ENCODE results near the gene NDUFB11.

NDUFB11 gene

GRCh38 chrX:47144626-47145394, at the start of gene NDUFB11, which contains the start of gene RBM10:
NDUFB11 (minus strand) TSS chrX:47144702; CDS start chrX:47144679, 23 bp downstream.
RBM10 (plus strand) TSS chrX:47145221; CDS start chrX:47147482, 2,261 bp downstream.
- Histone ChIP-seq H3K9ac (ENCODE audit: low read length) (peak within 1 kb of the TSS; percentile 100), H3K4me3 (ENCODE audit: low read length) (peak within 1 kb of the TSS; percentile 98), H3K79me2 (ENCODE audit: low read length) (peaks cover 65% of the 10 kb centered on the region), H3K4me1 (ENCODE audit: low read length) (peaks cover 19% of the 10 kb centered on the region), H3K27me3 (ENCODE audit: low read depth, low read length) (no peaks in the 10 kb centered on the region), H4K20me1 (ENCODE audit: insufficient read depth, low read length) (peaks cover 34% of the 10 kb centered on the region), H3K4me2 (ENCODE audit: low read length) (peak within 1 kb of the TSS; percentile 89), H3K36me3 (replicated peaks; ENCODE audit: low read depth, low read length) (peaks cover 26% of the 10 kb centered on the region), H3K9me3 (ENCODE audit: insufficient read depth, low read length) (no peaks in the 10 kb centered on the region), H3K27ac (ENCODE audit: low read length) (peak within 1 kb of the TSS; percentile 98), H2AFZ (ENCODE audit: low read depth, low read length) (no peak within 1 kb of the TSS; the same call in 1 of the 2 replicates)
- TF ChIP-seq EZH2phosphoT487 (IDR thresholded peaks at IDR 0.05; ENCODE audit: low read depth) = no peak
- TF ChIP-seq, protein P1, sequence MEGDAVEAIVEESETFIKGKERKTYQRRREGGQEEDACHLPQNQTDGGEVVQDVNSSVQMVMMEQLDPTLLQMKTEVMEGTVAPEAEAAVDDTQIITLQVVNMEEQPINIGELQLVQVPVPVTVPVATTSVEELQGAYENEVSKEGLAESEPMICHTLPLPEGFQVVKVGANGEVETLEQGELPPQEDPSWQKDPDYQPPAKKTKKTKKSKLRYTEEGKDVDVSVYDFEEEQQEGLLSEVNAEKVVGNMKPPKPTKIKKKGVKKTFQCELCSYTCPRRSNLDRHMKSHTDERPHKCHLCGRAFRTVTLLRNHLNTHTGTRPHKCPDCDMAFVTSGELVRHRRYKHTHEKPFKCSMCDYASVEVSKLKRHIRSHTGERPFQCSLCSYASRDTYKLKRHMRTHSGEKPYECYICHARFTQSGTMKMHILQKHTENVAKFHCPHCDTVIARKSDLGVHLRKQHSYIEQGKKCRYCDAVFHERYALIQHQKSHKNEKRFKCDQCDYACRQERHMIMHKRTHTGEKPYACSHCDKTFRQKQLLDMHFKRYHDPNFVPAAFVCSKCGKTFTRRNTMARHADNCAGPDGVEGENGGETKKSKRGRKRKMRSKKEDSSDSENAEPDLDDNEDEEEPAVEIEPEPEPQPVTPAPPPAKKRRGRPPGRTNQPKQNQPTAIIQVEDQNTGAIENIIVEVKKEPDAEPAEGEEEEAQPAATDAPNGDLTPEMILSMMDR (IDR thresholded peaks at IDR 0.05; ENCODE audit: low read depth, low read length) = peak; percentile 47

DNA sequence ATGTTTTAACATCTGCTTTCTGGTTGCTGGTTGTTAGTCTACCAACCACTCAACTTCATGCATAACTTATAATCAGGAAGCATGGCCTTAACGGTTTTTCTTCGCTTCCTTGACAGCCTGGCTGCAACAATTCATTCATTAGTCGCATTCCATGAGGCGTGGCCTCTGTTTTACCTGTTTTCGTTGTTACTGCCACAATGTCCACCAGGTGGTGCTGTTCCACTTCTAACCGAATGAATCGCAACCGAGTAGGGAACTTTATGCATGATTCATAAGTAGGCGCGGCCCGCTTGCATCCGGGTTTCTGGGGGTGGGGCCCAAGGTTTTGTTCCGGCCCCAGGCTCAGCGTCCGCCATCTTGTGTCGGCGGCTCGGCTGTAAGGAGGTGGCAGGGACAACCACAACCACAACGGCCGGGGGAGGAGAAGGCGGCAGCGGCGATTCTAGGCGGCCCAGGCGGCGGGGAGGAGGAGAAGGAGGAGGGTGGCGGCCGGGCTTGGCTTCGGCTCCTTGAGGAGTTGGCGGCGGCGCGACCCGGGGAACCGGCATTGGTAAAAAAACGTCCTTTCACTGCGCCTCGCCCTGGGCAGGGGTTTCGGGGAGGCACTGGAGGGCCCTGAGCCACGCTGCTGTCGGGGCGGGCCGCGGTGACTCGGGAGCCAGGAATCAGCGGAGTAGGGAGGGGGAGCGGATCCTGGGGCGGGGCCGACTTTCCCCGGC, 49.1 kb upstream of the NDUFB11 start, which contains the start of gene UBA1:
Gene UBA1 (plus strand): TSS at position 355 of the 719 bp plus-strand sequence. CDS start 4,974 bp downstream, outside the sequence.
- no peak for TF ChIP-seq EZH2phosphoT487 (IDR thresholded peaks at IDR 0.05; ENCODE audit: low read depth)
- TF ChIP-seq, protein P1 (IDR thresholded peaks at IDR 0.05; ENCODE audit: low read depth, low read length) = peak; percentile 70
- peak within 1 kb of the TSS; percentile 97 for H3K4me3 ChIP-seq (ENCODE audit: low read length)
- no peaks in the 10 kb centered on the region for H3K27me3 ChIP-seq (ENCODE audit: low read depth, low read length)
- H3K27ac ChIP-seq (ENCODE audit: low read length) = peak within 1 kb of the TSS; percentile 99
- peaks cover 51% of the 10 kb centered on the region for H4K20me1 ChIP-seq (ENCODE audit: insufficient read depth, low read length)
- peak within 1 kb of the TSS; percentile 89 for H3K4me2 ChIP-seq (ENCODE audit: low read length)
- peaks cover 49% of the 10 kb centered on the region for H3K36me3 ChIP-seq (replicated peaks; ENCODE audit: low read depth, low read length)
- no peak within 1 kb of the TSS for H2AFZ ChIP-seq (ENCODE audit: low read depth, low read length)
- H3K79me2 ChIP-seq (ENCODE audit: low read length) = peaks cover 79% of the 10 kb centered on the region
- H3K9ac ChIP-seq (ENCODE audit: low read length) = peak within 1 kb of the TSS; percentile 100
- no peaks in the 10 kb centered on the region for H3K9me3 ChIP-seq (ENCODE audit: insufficient read depth, low read length)
- peaks cover 25% of the 10 kb centered on the region for H3K4me1 ChIP-seq (ENCODE audit: low read length)

DNA sequence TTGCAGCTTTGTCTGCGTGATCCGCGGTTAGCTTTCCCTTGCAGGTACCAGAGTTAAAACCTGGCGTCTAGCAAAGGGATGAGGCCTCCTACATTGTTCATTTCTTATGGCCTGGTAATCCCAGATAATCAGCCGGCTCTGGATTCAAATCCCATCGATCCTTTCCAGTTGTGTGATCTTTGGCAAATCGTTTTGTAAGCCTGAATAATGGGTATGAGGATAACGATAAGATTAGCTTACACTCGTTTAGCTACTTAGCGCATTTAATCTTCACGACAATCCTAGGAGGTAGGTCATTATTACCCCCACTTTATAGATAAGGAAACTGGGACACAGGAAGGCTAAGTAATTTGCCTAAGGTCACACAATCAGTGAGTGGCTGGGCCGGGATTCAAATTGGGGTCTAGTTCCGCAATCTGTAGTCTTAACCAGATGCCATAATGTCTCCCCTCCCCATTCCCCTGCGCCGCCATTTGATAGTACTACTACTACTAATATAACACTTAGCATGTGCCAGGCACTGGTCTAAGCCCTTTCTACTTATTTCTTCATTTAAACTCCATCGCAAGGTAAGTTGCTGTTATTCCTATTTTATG, 47.4 kb upstream of the NDUFB11 start:
- Histone ChIP-seq H3K9me3 (ENCODE audit: insufficient read depth, low read length) (no peaks in the 10 kb centered on the region), H3K27me3 (ENCODE audit: low read depth, low read length) (no peaks in the 10 kb centered on the region), H3K27ac (ENCODE audit: low read length) (peak overlapping the region; percentile 99), H3K79me2 (ENCODE audit: low read length) (peaks cover 62% of the 10 kb centered on the region), H3K36me3 (replicated peaks; ENCODE audit: low read depth, low read length) (peaks cover 38% of the 10 kb centered on the region), H4K20me1 (ENCODE audit: insufficient read depth, low read length) (peaks cover 34% of the 10 kb centered on the region), H2AFZ (ENCODE audit: low read depth, low read length) (no peak overlapping the region), H3K4me3 (ENCODE audit: low read length) (peak overlapping the region; percentile 97), H3K4me1 (ENCODE audit: low read length) (peaks cover 25% of the 10 kb centered on the region), H3K9ac (ENCODE audit: low read length) (peak overlapping the region; percentile 100), H3K4me2 (ENCODE audit: low read length) (peak overlapping the region; percentile 89)
- no peak for TF ChIP-seq EZH2phosphoT487 (IDR thresholded peaks at IDR 0.05; ENCODE audit: low read depth)

GRCh38 chrX:47191331-47191730, 46.8 kb upstream of the NDUFB11 start:
- Histone ChIP-seq H3K9ac (ENCODE audit: low read length) (peak overlapping the region; percentile 100), H3K27ac (ENCODE audit: low read length) (peak overlapping the region; percentile 99), H2AFZ (ENCODE audit: low read depth, low read length) (no peak overlapping the region), H3K4me1 (ENCODE audit: low read length) (peaks cover 25% of the 10 kb centered on the region), H3K27me3 (ENCODE audit: low read depth, low read length) (no peaks in the 10 kb centered on the region), H3K4me2 (ENCODE audit: low read length) (peak overlapping the region; percentile 89), H3K4me3 (ENCODE audit: low read length) (peak overlapping the region; percentile 97), H4K20me1 (ENCODE audit: insufficient read depth, low read length) (peaks cover 28% of the 10 kb centered on the region), H3K9me3 (ENCODE audit: insufficient read depth, low read length) (no peaks in the 10 kb centered on the region), H3K79me2 (ENCODE audit: low read length) (peaks cover 56% of the 10 kb centered on the region), H3K36me3 (replicated peaks; ENCODE audit: low read depth, low read length) (peaks cover 34% of the 10 kb centered on the region)
- TF ChIP-seq, protein P1 (IDR thresholded peaks at IDR 0.05; ENCODE audit: low read depth, low read length) = no peak
- no peak for TF ChIP-seq EZH2phosphoT487 (IDR thresholded peaks at IDR 0.05; ENCODE audit: low read depth)
